Panc1 (cell line): Measurements from ENCODE around the gene SLC9A5.

ENCODE experiments used
- CTCF ChIP-seq: fragments of 450-650 bp; IDR thresholded peaks from 2 replicates; pipeline ENCODE4 v1.5.1; 2017; ENCODE audit warnings: mild to moderate bottlenecking
- POLR2AphosphoS5 ChIP-seq: IDR thresholded peaks from 2 replicates; pipeline ENCODE4 v1.6.1; 2012; ENCODE audit warnings: mild to moderate bottlenecking, low read depth, low read length, moderate library complexity
- SIN3A ChIP-seq: IDR thresholded peaks from 2 replicates; pipeline ENCODE4 v1.6.1; 2012; ENCODE audit warnings: low read depth, mild to moderate bottlenecking, low read length, moderate library complexity, borderline replicate concordance; ENCODE audit not compliant: insufficient read depth

GRCh38 chr16:67286441-67287235 lies 37.9 kb downstream of the SLC9A5 start:
- TF ChIP-seq CTCF, result no peak
- no peak for TF ChIP-seq SIN3A
- TF ChIP-seq POLR2AphosphoS5, result no peak
